SU-DHL-6 (cell line): ENCODE data around the gene DAPP1.

Source experiments
- H2AFZ ChIP-seq: fragments of 200-600 bp; sonication (generic); 2 replicates; pipeline ENCODE4 v1.6.1; 2014; ENCODE audit warnings: low read depth, mild to moderate bottlenecking, moderate library complexity, mixed read lengths, antibody characterized with exemption, low read length; ENCODE audit not compliant: severe bottlenecking
- H3F3A ChIP-seq: fragments of 200-600 bp; shearing (Covaris generic); 2 replicates; pipeline ENCODE4 v1.6.0; 2016; ENCODE audit warnings: antibody characterized with exemption, mild to moderate bottlenecking; ENCODE audit not compliant: insufficient read depth
- H3K27ac ChIP-seq: fragments of 200-600 bp; sonication (generic); 2 replicates; pipeline ENCODE4 v1.5.1; 2016; ENCODE audit warnings: low read depth, mild to moderate bottlenecking, low read length, moderate library complexity, mixed read lengths
- H3K27me3 ChIP-seq: fragments of 200-600 bp; sonication (generic), shearing (Covaris generic); 2 replicates; pipeline ENCODE4 v1.6.0; 2014; ENCODE audit warnings: mild to moderate bottlenecking, low read length
- H3K36me3 ChIP-seq: fragments of 200-600 bp; sonication (generic); 2 replicates; pipeline ENCODE4 v1.6.1; 2014; ENCODE audit warnings: mild to moderate bottlenecking, low read length, mixed read lengths
- H3K4me2 ChIP-seq: fragments of 300-600, 200-600 bp; shearing (Covaris generic), sonication (generic); 2 replicates; pipeline ENCODE4 v1.6.0; 2014; ENCODE audit warnings: low read length, low read depth, mild to moderate bottlenecking; ENCODE audit not compliant: poor library complexity, severe bottlenecking
- H3K4me3 ChIP-seq: fragments of 200-600 bp; sonication (generic); 2 replicates; pipeline ENCODE4 v1.5.1; 2014; ENCODE audit warnings: antibody characterized with exemption, low read length, mild to moderate bottlenecking, mixed read lengths; ENCODE audit not compliant: insufficient read depth, poor library complexity, severe bottlenecking
- H3K79me2 ChIP-seq: fragments of 200-600 bp; sonication (generic); 2 replicates; pipeline ENCODE4 v1.6.1; 2014; ENCODE audit warnings: mild to moderate bottlenecking, low read length, moderate library complexity; ENCODE audit not compliant: insufficient read depth
- H3K9ac ChIP-seq: fragments of 200-600 bp; sonication (generic); 2 replicates; pipeline ENCODE4 v1.7.0; 2014; ENCODE audit warnings: mild to moderate bottlenecking, low read length
- H3K9me2 ChIP-seq: fragments of 200-600 bp; sonication (generic); replicated peaks from 2 replicates; pipeline ENCODE4 v1.6.1; 2014; ENCODE audit warnings: low read length; ENCODE audit not compliant: insufficient read depth
- H3K9me3 ChIP-seq: fragments of 200-600 bp; sonication (generic); 2 replicates; pipeline ENCODE4 v1.6.1; 2014; ENCODE audit warnings: low read length, mixed read lengths; ENCODE audit not compliant: insufficient read depth
- H4K20me1 ChIP-seq: fragments of 200-600 bp; sonication (generic); 2 replicates; pipeline ENCODE4 v1.6.1; 2014; ENCODE audit warnings: low read depth, mild to moderate bottlenecking, antibody characterized with exemption, low read length, moderate library complexity, mixed read lengths
- CTCF ChIP-seq: fragments of 200-600 bp; sonication (generic); IDR thresholded peaks from one replicate; pipeline ENCODE4 v1.5.1; 2017; ENCODE audit warnings: antibody characterized with exemption, mild to moderate bottlenecking, low read length, moderate library complexity; ENCODE audit not compliant: insufficient read depth, poor library complexity, severe bottlenecking
- EZH2phosphoT487 ChIP-seq: fragments of 200-600 bp; sonication (generic), shearing (Covaris generic); conservative IDR thresholded peaks from 2 replicates; pipeline ENCODE4 v1.6.1; 2018; ENCODE audit warnings: mild to moderate bottlenecking, antibody characterized with exemption, low read length, moderate library complexity, mixed read lengths

DAPP1 gene

GRCh38 chr4:99860521-99860920 is 43.9 kb downstream of the DAPP1 start:
- Histone ChIP-seq H3F3A (no peaks in the 10 kb centered on the region), H3K9me3 (no peaks in the 10 kb centered on the region), H3K27ac (no peak overlapping the region), H3K9me2 (no peaks in the 10 kb centered on the region), H3K36me3 (no peaks in the 10 kb centered on the region; the same call in 1 of the 2 replicates), H3K27me3 (no peaks in the 10 kb centered on the region), H2AFZ (no peak overlapping the region), H3K4me2 (no peak overlapping the region), H3K4me3 (no peak overlapping the region), H4K20me1 (no peaks in the 10 kb centered on the region), H3K79me2 (no peaks in the 10 kb centered on the region), H3K9ac (no peak overlapping the region)
- no peak for TF ChIP-seq CTCF
- TF ChIP-seq EZH2phosphoT487 = no peak

- Histone ChIP-seq H3K27ac (no peak overlapping the region), H2AFZ (no peak overlapping the region), H3K9ac (no peak overlapping the region)
These were observed 44.7 kb downstream of the DAPP1 start for GRCh38 chr4:99861120-99861905.

GRCh38 chr4:99863804-99864203 is 47.2 kb downstream of the DAPP1 start:
- no peak overlapping the region for H3K4me2 ChIP-seq

More at GRCh38 chr4:99861120-99861905, 44.7 kb downstream of the DAPP1 start:
- no peaks in the 10 kb centered on the region for H3F3A ChIP-seq
- H3K79me2 ChIP-seq = no peaks in the 10 kb centered on the region
- H3K4me2 ChIP-seq = no peak overlapping the region
- H3K4me3 ChIP-seq = no peak overlapping the region
- no peaks in the 10 kb centered on the region for H4K20me1 ChIP-seq
- no peak for TF ChIP-seq CTCF
- H3K27me3 ChIP-seq = no peaks in the 10 kb centered on the region
- no peaks in the 10 kb centered on the region for H3K9me2 ChIP-seq
- no peaks in the 10 kb centered on the region for H3K9me3 ChIP-seq
- no peaks in the 10 kb centered on the region; the same call in 1 of the 2 replicates for H3K36me3 ChIP-seq

More at GRCh38 chr4:99863804-99864203, 47.2 kb downstream of the DAPP1 start:
- no peak overlapping the region for H3K4me3 ChIP-seq
- H2AFZ ChIP-seq = no peak overlapping the region
- H3K79me2 ChIP-seq = no peaks in the 10 kb centered on the region
- H4K20me1 ChIP-seq = no peaks in the 10 kb centered on the region
- no peak for TF ChIP-seq CTCF
- TF ChIP-seq EZH2phosphoT487 = no peak
- no peak overlapping the region for H3K9ac ChIP-seq
- H3K36me3 ChIP-seq = no peaks in the 10 kb centered on the region; the same call in 1 of the 2 replicates
- no peaks in the 10 kb centered on the region for H3F3A ChIP-seq
- no peaks in the 10 kb centered on the region for H3K9me2 ChIP-seq
- no peaks in the 10 kb centered on the region for H3K9me3 ChIP-seq
- H3K27me3 ChIP-seq = no peaks in the 10 kb centered on the region
- H3K27ac ChIP-seq = no peak overlapping the region
